Measurements from ENCODE around the gene ETS1. TPM values are rescaled to one million over a fixed set of nuclear protein-coding genes. Genes with fewer than 3 reads are reported as not detected.
A peak's percentile ranks its signal among the peaks of the same experiment; 100 is the strongest.

Gene ETS1
- total RNA-seq, 1 donor = 67.3 TPM

- Histone ChIP-seq H3K4me2 (ENCODE audit: insufficient read depth, low read length) (no peak overlapping the region), H3K79me2 (ENCODE audit: insufficient read depth, low read length) (peaks cover 88% of the 10 kb centered on the region), H3K4me3 (ENCODE audit: insufficient read depth, low read length) (no peak overlapping the region), H3K4me1 (ENCODE audit: insufficient read depth, low read length) (peaks cover 59% of the 10 kb centered on the region), H3K36me3 (ENCODE audit: insufficient read depth, low read length) (peaks cover 62% of the 10 kb centered on the region), H2AFZ (ENCODE audit: low read length) (no peak overlapping the region), H4K20me1 (ENCODE audit: insufficient read depth, low read length) (no peaks in the 10 kb centered on the region), H3K27ac (ENCODE audit: low read depth, low read length) (peak overlapping the region; percentile 89), H3K9me3 (ENCODE audit: low read depth, low read length) (no peaks in the 10 kb centered on the region), H3K27me3 (ENCODE audit: insufficient read depth, low read length) (no peaks in the 10 kb centered on the region)
- TF ChIP-seq CTCF (IDR thresholded peaks at IDR 0.05; ENCODE audit: extremely low read depth, low read depth, low read length) = no peak
- DNase-seq (ENCODE audit: insufficient read length, low spot score, missing footprints) = no peak
These were observed 108.2 kb downstream of the ETS1 start for GRCh38 chr11:128479144-128479543.

GRCh38 chr11:128478305-128478704, 109.1 kb downstream of the ETS1 start:
- H3K79me2 ChIP-seq (ENCODE audit: insufficient read depth, low read length) = peaks cover 88% of the 10 kb centered on the region

GRCh38 chr11:128477811-128478210, 109.5 kb downstream of the ETS1 start:
- H3K36me3 ChIP-seq (ENCODE audit: insufficient read depth, low read length) = peaks cover 59% of the 10 kb centered on the region
- DNase-seq (ENCODE audit: insufficient read length, low spot score, missing footprints) = no peak
- peaks cover 88% of the 10 kb centered on the region for H3K79me2 ChIP-seq (ENCODE audit: insufficient read depth, low read length)
- H4K20me1 ChIP-seq (ENCODE audit: insufficient read depth, low read length) = peaks cover 8% of the 10 kb centered on the region
- H3K27me3 ChIP-seq (ENCODE audit: insufficient read depth, low read length) = no peaks in the 10 kb centered on the region
- H3K9me3 ChIP-seq (ENCODE audit: low read depth, low read length) = no peaks in the 10 kb centered on the region
- H2AFZ ChIP-seq (ENCODE audit: low read length) = no peak overlapping the region
- H3K4me3 ChIP-seq (ENCODE audit: insufficient read depth, low read length) = no peak overlapping the region
- peaks cover 55% of the 10 kb centered on the region for H3K4me1 ChIP-seq (ENCODE audit: insufficient read depth, low read length)
- H3K27ac ChIP-seq (ENCODE audit: low read depth, low read length) = no peak overlapping the region
- H3K4me2 ChIP-seq (ENCODE audit: insufficient read depth, low read length) = no peak overlapping the region
- TF ChIP-seq CTCF (IDR thresholded peaks at IDR 0.05; ENCODE audit: extremely low read depth, low read depth, low read length) = no peak

More at GRCh38 chr11:128478305-128478704, 109.1 kb downstream of the ETS1 start:
- H4K20me1 ChIP-seq (ENCODE audit: insufficient read depth, low read length) = peaks cover 7% of the 10 kb centered on the region
- no peak for DNase-seq (ENCODE audit: insufficient read length, low spot score, missing footprints)
- peak overlapping the region; percentile 13 for H3K27ac ChIP-seq (ENCODE audit: low read depth, low read length)
- no peaks in the 10 kb centered on the region for H3K27me3 ChIP-seq (ENCODE audit: insufficient read depth, low read length)
- peaks cover 60% of the 10 kb centered on the region for H3K4me1 ChIP-seq (ENCODE audit: insufficient read depth, low read length)
- no peak overlapping the region for H3K4me2 ChIP-seq (ENCODE audit: insufficient read depth, low read length)
- no peak overlapping the region for H2AFZ ChIP-seq (ENCODE audit: low read length)
- H3K4me3 ChIP-seq (ENCODE audit: insufficient read depth, low read length) = no peak overlapping the region
- H3K36me3 ChIP-seq (ENCODE audit: insufficient read depth, low read length) = peaks cover 59% of the 10 kb centered on the region
- no peak for TF ChIP-seq CTCF (IDR thresholded peaks at IDR 0.05; ENCODE audit: extremely low read depth, low read depth, low read length)
- H3K9me3 ChIP-seq (ENCODE audit: low read depth, low read length) = no peaks in the 10 kb centered on the region

- no peak for DNase-seq (ENCODE audit: insufficient read length, low spot score, missing footprints)
- TF ChIP-seq CTCF (IDR thresholded peaks at IDR 0.05; ENCODE audit: extremely low read depth, low read depth, low read length) = no peak
- Histone ChIP-seq H4K20me1 (ENCODE audit: insufficient read depth, low read length) (peaks cover 8% of the 10 kb centered on the region), H3K36me3 (ENCODE audit: insufficient read depth, low read length) (peaks cover 61% of the 10 kb centered on the region), H3K4me2 (ENCODE audit: insufficient read depth, low read length) (no peak overlapping the region), H2AFZ (ENCODE audit: low read length) (no peak overlapping the region), H3K27me3 (ENCODE audit: insufficient read depth, low read length) (no peaks in the 10 kb centered on the region), H3K27ac (ENCODE audit: low read depth, low read length) (peak overlapping the region; percentile 30), H3K4me3 (ENCODE audit: insufficient read depth, low read length) (no peak overlapping the region), H3K9me3 (ENCODE audit: low read depth, low read length) (no peaks in the 10 kb centered on the region), H3K4me1 (ENCODE audit: insufficient read depth, low read length) (peaks cover 55% of the 10 kb centered on the region), H3K79me2 (ENCODE audit: insufficient read depth, low read length) (peaks cover 91% of the 10 kb centered on the region)
These were observed 110.1 kb downstream of the ETS1 start for GRCh38 chr11:128477278-128477677.
